Cerebellar nuclear complex (tissue), 1 donor: ENCODE results near the gene SH3RF2.

Experiments used
- DNase-seq, 2 experiments: peaks; one replicate each; lab custom pipeline; 2025; lab: John Stamatoyannopoulos, UW

Gene SH3RF2

DNA sequence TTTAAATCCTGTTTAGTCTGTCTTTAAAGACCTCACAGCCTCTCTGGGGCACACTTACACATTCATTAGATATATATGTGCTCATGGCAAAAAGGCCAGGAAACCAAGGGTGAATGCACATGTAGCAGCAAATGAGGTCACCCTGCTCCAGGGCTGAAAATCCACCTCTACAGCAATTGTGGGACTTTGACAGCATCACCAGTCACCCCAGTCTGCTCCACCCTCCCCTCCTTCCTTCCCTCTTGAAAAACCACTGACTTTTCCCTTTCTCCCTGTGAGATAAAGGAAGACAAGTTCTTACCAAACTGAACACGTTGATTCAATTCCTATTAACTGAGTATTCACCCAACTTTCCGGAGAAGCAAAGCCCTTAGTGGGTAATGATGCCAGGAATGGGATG, 15.2 kb upstream of the SH3RF2 start:
- DNase-seq, result no peak

DNA sequence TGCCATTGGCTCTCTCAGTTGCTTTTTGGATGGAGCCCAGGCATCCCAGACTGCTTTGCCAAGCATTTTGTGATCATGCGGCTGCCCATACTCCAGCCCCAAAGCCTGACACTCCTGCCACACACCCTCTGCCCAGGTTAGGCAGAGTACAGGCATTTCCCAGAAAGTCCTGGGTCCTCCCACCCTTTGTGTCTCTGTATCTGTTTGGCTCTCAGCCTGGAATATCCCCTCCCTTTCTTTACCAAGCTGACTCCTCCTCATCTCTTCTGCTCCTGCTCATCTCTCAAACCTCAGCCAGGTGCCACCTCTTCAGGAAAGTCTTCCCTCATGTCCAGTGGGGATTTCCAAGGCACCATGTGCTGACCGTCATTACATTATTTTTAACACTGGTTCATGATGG, 14.3 kb upstream of the SH3RF2 start:
- DNase-seq, result no peak

DNA sequence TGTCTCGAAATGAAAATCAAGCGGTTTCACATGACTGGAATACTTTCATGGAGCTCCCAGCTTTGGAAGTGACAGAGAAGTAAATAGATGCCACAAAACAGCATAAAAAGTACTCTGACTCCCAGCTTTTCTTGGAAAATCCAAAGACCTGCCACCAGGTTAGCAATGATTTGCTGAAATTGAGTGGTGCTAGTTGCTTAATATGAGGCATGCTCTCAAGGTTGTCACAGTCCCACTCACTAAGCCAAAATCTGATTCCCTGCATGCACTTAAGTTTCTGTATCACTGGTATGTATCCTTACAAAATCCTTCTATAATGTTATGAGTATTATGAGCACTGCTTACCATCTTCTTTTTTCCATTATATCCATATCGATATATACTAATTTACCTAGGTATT, 13.0 kb upstream of the SH3RF2 start:
- no peak for DNase-seq

DNA sequence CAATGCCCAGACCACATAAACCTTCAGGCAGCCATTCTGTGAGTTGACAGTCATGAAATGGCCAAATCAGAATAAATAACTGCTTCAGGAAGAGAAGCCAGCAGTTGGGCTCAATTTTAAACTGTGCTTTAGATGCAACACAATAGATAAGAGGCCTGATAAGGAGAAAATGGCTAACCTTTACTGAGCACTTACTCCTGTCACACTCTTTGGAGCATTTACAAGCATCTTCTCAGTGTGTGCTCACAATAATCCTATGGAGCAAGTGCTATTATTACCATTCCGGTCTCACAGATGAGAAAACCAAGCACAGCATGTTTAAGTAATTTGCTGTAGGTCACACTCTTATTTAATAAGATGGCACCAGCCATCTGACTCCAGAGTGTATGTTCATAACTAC, 11.5 kb upstream of the SH3RF2 start:
- DNase-seq, result no peak

DNA sequence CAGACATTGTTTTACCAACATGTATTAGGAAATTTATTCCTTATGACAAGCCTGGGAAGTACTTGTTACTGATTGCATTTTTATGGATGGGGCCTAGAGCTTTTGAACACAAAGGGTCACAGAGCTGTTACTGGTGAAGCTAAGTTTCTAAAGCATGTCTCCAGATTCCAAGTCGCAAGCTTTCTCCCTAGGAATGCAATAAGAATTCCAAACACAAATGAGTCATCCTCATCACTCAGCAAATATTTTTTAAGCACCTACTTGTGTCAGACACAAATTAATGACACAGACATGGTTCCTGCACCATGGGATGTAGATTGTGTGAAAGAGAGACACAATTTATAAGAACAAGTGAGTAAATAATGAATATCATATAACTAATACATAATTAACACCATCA, 11.0 kb upstream of the SH3RF2 start:
- no peak for DNase-seq

DNA sequence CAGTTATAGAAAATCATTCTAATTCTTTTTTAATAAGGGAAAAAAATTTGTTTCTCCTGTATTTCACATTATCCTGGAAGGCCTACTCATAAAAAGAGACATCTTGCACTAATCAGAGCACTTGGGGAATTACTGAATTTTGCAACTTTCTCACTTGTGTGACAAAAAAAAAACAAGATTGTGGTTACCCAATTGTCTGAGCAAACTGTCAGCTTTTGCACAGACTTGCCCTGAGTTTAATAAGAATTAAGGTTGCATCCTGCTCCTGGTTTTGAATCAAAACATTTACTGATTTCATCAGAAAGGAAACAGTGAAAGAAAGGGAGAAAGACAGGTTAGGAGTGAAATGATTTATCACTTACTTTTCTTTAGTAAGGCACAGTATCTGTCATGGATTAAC, 10.6 kb upstream of the SH3RF2 start:
- DNase-seq, result no peak

DNA sequence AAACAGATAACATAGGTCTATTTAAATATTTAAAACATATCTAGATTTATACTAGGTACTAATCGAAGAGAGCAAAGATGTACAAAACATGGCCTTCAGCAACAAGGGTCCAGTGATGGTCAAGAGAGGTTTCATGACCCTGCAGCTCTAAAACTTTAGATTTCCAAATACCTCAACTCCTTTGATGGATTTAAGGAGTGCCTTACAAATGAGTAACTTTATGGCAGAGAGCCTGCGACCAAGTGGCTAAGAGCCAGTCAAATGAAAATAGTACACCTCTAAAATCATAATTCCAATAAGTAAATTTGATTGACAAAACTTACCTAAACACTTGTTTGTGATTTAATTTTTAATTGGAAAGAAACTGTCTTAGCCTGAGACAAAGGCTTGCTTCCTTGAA, 4.7 kb upstream of the SH3RF2 start:
- no peak for DNase-seq

DNA sequence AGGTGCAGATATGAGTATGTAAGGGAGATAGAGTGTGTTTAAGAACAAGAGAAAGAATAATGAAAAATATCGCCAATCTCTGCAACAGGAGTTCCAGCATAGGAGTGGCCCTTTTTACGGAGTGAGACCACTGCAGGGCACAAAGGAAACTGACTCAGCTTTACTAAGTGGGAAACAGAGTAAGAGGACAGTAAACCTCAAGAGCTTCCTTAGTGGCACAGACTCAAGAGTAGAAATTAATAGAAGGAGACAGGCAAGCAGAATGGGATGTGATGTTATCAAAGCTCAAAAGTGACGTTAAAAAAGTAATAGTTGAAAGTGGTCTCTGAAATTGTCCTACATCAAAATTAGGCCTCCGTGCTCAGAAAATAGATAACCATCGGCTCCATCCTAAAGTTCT, 2.1 kb upstream of the SH3RF2 start:
- no peak for DNase-seq

DNA sequence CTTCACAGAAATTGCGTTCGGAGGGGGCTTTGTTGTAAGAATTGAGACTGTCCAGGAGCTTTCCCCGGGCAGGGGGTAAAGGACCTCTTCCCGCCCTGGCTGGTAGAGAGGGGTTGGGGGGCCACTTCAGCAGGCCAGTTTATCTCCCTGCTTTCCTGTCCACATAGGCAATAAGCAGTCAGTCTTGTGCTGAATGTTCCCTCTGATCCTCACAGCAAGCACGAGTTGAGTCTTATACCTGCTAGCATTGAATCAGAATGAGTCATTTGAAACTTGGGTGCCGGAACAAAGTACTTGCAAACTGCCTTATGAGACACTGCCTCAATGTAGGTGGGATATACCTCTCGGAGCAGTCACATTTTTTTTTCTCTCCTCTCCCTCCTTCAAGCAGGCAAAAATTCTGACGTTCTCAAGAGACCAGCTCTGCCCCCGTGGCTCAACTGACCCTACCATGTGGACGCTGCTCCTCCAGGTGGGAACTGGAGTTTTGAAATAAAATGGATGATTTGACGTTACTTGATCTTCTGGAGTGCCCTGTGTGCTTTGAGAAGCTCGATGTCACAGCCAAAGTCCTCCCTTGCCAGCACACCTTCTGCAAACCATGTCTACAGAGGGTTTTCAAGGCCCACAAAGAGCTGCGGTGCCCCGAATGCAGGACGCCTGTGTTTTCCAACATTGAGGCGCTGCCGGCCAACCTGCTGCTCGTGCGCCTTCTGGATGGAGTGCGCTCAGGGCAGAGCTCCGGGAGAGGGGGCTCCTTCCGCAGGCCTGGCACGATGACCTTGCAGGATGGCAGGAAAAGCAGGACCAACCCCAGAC, 1.3 kb downstream of the SH3RF2 start:
- no peak for DNase-seq

DNA sequence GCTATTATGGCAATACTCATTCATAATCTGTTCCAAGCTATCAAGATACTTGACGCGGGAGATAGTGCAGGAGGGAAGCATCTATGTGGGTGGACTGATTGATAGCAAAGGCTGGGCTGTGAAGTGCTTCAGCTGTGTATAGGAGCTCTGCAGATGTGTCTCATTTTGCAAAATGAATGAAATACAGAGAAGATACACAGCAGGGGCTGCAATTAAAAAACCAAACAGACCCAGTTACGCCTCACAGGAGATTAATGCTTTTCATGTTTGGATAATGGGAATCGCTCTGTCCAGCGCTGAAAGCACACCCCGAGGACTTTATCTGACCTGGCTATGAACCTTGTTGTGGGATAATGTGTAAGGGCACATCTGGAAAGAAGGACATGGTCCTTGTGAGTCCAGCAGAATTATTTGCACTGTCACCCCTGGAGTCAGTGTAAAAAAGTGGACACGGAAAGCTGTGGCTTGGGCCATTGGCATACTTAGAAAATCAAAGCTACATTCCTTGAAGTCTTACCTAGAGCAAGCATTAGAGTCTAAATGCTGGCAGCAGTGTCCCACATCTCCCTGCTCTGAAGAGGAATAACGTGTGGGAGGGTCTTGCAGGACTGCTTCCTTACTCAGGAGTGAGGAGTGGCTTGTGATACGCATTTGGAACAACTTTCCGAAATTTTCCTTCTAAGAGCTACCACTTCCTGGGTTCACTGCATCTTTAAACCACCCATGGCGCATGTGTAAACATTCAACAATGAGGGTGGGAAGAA, 2.6 kb downstream of the SH3RF2 start:
- DNase-seq, result no peak

DNA sequence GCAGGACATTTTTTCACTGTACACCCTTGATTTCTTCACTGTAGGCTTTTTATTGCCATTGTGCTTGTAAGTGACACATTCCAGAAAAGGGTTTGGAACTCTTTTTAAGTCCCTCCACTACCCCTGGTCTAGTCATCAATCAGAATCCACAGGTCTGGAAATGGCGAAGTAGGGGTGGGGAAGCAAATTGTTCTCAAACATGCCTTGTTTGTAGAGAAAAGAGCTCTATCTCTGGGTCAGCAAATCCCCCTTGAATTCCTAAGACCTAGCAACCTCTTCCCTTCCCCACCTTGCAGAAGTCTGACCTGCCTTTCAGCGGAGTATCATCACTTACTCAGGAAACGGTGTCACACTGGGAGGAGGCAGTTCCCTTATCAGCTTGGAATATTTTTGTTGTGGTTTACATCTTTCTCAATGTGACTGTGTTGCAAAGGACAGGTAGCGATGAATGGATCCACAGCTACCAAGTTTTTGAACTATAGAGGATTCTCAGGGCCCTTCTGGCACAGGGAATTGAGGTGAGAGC, 3.2 kb downstream of the SH3RF2 start:
- no peak for DNase-seq

DNA sequence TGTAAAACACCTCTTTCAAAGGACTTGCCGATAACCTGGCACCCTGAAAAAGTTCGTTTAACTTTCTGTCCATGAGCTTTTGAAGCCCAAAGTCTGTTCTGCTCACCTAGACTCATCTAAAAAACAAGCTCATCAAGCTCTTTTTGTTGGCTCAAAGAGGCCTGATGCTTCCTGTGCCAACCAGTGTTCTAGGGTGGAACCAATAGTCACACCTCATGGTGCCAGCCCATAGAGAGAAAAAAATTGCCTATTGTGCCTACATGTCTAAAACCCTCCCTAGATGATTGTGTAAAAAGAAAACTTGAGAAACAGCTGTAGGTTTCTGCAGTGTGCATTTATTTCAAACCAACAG, 4.7 kb downstream of the SH3RF2 start:
- DNase-seq, result no peak

DNA sequence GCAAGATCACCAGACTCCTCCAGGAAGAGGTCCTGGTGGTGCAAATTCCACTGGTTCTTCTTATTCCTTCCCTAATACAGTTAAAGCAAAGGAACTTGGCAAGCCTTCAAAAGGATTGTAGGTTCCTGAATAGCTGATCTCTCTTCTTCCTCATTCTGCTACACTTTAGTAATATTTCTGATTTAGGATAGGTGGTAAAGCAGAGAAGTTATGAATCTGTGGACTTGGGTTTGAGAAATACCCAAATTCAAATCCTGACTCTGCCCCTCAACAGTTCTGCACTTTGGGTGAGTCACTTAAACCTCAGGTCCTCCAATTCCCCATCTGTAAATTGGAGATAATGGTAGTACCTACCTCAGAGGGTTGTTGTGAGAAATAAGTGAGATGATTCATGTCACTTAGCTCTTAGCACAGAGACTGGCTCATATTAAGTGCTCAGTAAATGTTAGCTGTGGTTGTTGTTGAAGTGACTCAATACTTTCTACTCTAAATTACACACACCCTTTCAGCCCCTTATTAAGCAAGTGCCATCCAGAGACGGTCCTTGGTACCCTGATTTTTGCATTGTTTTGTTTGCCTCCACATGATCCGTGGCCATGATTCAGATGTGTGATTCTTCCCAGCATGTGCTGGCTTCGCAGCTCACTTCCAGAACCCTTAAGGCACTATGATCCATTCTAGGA, 5.2 kb downstream of the SH3RF2 start:
- no peak for DNase-seq

DNA sequence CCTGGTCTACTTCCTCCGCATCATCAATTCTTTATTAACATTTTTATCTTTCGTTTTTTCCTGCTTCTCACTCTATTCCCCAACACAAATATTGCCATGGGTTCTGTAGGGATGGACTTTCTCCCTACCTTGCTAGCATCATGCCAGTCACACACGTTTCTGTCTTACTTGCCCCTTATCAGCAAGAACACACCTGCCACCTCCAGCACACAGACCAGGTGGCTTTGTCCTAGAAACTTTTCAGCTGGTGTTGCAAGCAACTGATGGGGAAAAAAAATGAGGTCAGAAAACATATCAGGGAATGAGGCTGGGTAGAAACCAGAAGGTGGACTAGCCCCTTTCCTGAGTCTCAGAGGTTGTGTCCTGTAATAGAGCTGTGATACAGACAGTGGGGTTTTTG, 5.8 kb downstream of the SH3RF2 start:
- no peak for DNase-seq

DNA sequence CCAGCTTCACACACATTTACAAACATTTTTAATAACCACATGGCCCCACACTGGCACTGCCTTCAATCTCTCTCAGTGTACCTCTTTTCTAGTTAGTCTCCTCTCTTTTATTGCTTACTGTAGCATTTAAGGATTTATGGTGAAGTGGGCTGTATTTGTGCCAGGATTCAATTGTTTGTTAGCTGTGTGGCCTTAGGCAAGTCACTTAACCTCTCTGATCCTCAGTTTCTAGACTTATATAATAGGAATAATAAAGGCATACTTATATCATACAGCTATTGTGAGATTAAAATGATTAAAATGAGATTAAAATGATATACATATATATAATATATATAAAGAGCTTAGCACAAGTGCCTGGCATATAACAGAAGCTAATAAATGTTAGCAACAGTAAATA, 6.4 kb downstream of the SH3RF2 start:
- no peak for DNase-seq

DNA sequence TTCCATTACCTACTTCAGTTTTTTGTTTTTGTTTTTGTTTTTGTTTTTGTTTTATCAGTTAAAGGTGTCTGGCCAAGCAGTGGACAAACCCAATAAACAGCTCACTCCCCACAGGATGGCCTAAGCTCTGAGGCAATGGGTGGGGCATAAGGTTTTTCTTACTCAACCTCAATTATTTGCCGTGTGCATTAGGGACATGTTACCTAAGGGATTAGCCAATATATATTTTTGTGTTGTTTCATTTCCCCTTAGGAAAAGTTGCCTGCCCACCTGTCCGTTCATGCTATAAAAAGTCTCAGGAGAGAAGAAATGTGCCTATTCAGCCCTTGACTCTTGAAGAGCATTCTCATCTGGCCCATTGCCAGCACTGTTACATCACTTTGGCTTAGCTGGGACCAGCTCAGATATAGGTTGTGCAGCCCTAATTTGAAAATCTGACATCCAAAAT, 7.3 kb downstream of the SH3RF2 start:
- DNase-seq, result no peak

DNA sequence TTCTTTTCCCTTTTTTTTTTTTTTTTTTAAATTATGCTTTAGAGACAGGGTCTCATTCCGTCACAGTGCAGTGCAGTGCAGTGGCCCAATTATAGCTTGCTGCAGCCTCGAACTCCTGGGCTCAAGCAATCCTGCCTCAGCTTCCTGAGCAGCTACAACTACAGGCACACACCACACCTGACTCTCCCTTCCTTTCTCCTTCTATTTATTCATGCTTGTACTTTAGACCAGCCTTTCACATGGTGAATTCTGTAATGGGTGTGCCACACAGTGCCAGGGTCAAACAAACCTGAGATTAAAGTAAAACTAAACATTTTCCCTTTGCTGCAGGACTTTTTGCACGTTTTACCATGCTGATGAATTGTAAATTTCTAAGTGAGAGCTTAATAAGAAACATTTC, 8.0 kb downstream of the SH3RF2 start:
- no peak for DNase-seq

DNA sequence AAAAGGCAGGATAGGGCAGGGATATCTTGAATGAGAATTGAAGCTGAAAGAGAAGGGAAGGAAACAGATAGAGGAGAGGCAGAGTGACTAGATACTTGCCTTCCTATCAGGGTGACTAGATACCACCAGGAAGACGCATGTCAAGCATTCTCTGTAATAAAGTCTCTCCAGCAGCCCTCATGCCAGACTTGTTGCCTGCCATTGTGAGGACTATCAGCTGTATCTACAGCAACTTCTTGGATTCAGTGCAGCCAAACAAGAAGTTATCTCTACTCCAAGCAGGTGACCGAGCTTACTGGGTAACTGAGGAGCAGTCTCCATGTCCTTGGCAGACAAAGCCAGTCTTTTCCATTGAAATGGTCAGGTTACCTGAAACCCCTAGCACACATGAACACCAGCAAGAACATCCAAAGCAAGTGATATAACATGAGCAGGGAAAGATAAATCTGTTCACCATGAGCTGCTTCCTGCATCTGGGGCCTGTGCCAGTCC, 9.3 kb downstream of the SH3RF2 start:
- no peak for DNase-seq

DNA sequence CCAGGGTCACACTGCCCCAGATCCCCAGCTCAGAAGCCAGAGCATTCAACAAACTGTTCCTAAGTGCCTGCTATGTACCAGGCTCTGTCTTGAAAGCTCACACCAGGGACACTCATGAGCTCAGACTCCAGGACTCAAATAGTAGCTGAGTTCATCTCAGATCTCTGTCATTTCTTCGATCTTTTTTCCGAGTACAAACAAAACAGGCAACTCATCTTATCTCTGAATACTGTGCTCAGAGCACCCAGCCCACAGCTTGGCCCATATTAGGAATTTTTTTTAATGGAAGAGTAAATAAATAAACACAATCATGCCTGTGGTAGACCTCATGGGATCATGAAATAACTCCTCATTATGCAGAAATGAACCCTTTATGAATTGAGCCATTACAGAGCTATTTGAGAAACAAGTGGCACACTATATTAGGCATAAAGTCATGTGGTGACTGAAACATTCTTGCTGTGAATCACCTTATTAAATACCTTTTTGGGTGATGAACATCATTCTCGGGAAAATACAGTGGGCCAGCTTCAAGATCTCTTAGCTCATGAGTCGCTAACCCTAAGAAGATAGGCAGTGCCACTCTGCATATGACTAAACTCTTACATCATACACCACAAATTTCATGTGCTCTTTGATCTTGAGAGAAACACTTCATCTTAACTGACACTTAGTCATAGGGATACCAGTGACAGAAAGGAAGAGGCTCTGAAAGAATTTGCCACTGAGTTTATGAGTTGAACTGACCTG, 9.9 kb downstream of the SH3RF2 start:
- no peak for DNase-seq

DNA sequence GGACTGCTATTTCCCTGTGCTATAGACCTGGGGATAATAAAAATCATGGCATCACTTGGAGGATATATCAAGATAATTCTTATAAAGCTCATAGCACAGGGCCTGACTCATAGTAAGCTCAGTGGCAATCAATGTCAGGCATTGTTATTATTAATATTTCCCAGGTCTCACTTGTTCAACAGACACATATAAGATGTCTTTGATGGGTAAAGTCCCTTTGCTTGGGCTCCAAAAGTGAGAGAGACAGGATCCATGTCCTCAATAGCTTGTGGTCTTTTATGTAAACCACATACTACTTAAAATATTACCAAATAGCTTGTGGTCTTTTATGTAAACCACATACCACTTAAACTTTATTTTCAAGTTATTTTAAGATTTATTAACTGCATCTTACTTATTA, 11.2 kb downstream of the SH3RF2 start:
- no peak for DNase-seq

DNA sequence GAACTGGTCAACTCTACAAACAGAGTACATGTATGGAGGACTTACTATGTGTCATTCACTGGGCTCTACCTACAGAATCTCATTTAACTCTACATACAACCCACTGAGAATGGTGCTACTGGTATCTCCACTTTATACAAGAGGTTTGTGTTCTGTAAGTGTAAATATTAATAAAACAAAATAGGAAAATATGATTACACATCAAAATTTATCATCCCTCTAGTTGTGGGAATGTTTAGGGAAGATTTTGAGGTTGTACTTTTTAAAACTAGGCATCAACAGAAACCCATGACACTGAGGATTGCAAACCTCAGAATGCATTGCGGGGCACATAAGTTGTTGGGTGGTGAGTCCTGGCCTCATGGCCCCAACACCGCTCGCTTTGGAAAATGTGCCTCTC, 11.7 kb downstream of the SH3RF2 start:
- DNase-seq, result no peak

DNA sequence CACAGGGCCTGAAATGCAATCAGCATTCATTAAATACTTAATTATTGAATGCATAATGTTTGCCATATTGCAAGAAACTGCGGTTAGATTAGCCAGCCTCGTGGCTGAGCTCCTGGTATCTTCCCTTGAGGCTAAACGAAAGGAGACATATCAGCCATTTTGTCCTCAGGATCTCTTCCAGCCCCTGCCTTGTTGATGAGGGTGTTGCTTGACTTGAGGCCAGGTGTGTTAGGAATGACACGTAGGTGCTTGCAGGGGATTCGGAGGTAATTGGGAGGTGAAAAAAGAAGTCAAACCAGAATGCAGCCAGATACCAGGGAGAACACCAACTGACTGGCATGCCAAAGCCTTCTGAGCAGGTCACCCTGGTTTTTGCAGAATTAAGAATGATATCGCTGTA, 12.5 kb downstream of the SH3RF2 start:
- no peak for DNase-seq
